Duodenal mucosa (tissue), 2 donors: ENCODE results near the gene ERO1B.
"Not testable (repeated sequence)": the region's sequence is repeated elsewhere in the genome, so short reads cannot be mapped to it uniquely, and the experiment has no call there.

Experiments
- H3K27ac ChIP-seq: one replicate; pipeline ENCODE4 v1.7.0; 2013; ENCODE audit warnings: low read depth, low read length
- H3K27me3 ChIP-seq, 2 donors: one replicate each; pipeline ENCODE4 v1.7.0; 2013; ENCODE audit warnings: low read length in 2 of 2, control low read depth in 1 of 2; ENCODE audit not compliant: insufficient read depth in 2 of 2, control insufficient read depth in 1 of 2
- H3K36me3 ChIP-seq, 2 donors: one replicate each; pipeline ENCODE4 v1.7.0; 2013; ENCODE audit warnings: low read length in 2 of 2, control low read depth in 1 of 2; ENCODE audit not compliant: insufficient read depth in 2 of 2, control insufficient read depth in 1 of 2
- H3K4me1 ChIP-seq, 2 donors: one replicate each; pipeline ENCODE4 v1.7.0; 2013; ENCODE audit warnings: low read length in 2 of 2, control low read depth in 1 of 2; ENCODE audit not compliant: insufficient read depth in 2 of 2, control insufficient read depth in 1 of 2
- H3K4me3 ChIP-seq, 2 donors: one replicate each; pipeline ENCODE4 v1.7.0; 2013; ENCODE audit warnings: low read length in 2 of 2, low read depth in 1 of 2
- H3K9ac ChIP-seq, 2 donors: one replicate each; pipeline ENCODE4 v1.7.0; 2013; ENCODE audit warnings: low read length in 2 of 2, low read depth in 1 of 2
- H3K9me3 ChIP-seq, 2 donors: one replicate each; pipeline ENCODE4 v1.7.0; 2013; ENCODE audit warnings: low read length in 2 of 2, control low read depth in 1 of 2; ENCODE audit not compliant: control insufficient read depth in 1 of 2

The ERO1B gene

GRCh38 chr1:236204039-236204438 is 77.7 kb downstream of the ERO1B start:
- Histone ChIP-seq H3K4me3 (no peak overlapping the region), H3K27ac (no peak overlapping the region), H3K9me3 (peaks cover 13 to 24% of the 10 kb centered on the region in 2 donors), H3K27me3 (no peaks in the 10 kb centered on the region), H3K36me3 (peaks cover 4 to 13% of the 10 kb centered on the region in 2 donors), H3K9ac (no peak overlapping the region), H3K4me1 (no peaks in the 10 kb centered on the region)

- H3K9ac ChIP-seq, result no peak overlapping the region
- H3K27me3 ChIP-seq, result no peaks in the 10 kb centered on the region
- H3K4me1 ChIP-seq, result no peaks in the 10 kb centered on the region
- H3K9me3 ChIP-seq, result peaks cover 13 to 28% of the 10 kb centered on the region in 2 donors
- H3K27ac ChIP-seq, result no peak overlapping the region
- peaks cover 0 to 13% of the 10 kb centered on the region in 2 donors for H3K36me3 ChIP-seq
- no peak overlapping the region for H3K4me3 ChIP-seq
These were observed 80.0 kb downstream of the ERO1B start for GRCh38 chr1:236201786-236202185.

- Histone ChIP-seq H3K9me3 (peaks cover 13 to 28% of the 10 kb centered on the region in 2 donors), H3K36me3 (peaks cover 0 to 10% of the 10 kb centered on the region in 2 donors), H3K27me3 (no peaks in the 10 kb centered on the region), H3K9ac (no peak overlapping the region), H3K27ac (no peak overlapping the region), H3K4me1 (no peaks in the 10 kb centered on the region), H3K4me3 (no peak overlapping the region)
These were observed 80.8 kb downstream of the ERO1B start for GRCh38 chr1:236200925-236201324.

GRCh38 chr1:236193184-236193583 is 88.6 kb downstream of the ERO1B start:
- Histone ChIP-seq H3K4me1 (no peaks in the 10 kb centered on the region), H3K36me3 (peaks cover 0 to 3% of the 10 kb centered on the region in 2 donors), H3K27me3 (no peaks in the 10 kb centered on the region), H3K9me3 (peaks cover 0 to 3% of the 10 kb centered on the region in 2 donors), H3K4me3 (no peak overlapping the region), H3K27ac (no peak overlapping the region), H3K9ac (no peak overlapping the region)

GRCh38 chr1:236188084-236188483 is 93.7 kb downstream of the ERO1B start:
- not testable (repeated sequence) for H3K27ac ChIP-seq, H3K4me3 ChIP-seq, H3K27me3 ChIP-seq, H3K9ac ChIP-seq, H3K9me3 ChIP-seq, H3K4me1 ChIP-seq, H3K36me3 ChIP-seq

- not testable (repeated sequence) for H3K4me3 ChIP-seq, H3K36me3 ChIP-seq, H3K4me1 ChIP-seq, H3K27me3 ChIP-seq, H3K9ac ChIP-seq, H3K9me3 ChIP-seq, H3K27ac ChIP-seq
These were observed 95.3 kb downstream of the ERO1B start for GRCh38 chr1:236186471-236186870.

- peaks cover 0 to 8% of the 10 kb centered on the region in 2 donors for H3K36me3 ChIP-seq
- H3K27me3 ChIP-seq, result no peaks in the 10 kb centered on the region
- no peak overlapping the region for H3K9ac ChIP-seq
- H3K9me3 ChIP-seq, result no peaks in the 10 kb centered on the region
- no peak overlapping the region for H3K27ac ChIP-seq
- H3K4me1 ChIP-seq, result no peaks in the 10 kb centered on the region
- no peak overlapping the region for H3K4me3 ChIP-seq
These were observed 96.1 kb downstream of the ERO1B start for GRCh38 chr1:236185687-236186086.

GRCh38 chr1:236181059-236181458 is 100.7 kb downstream of the ERO1B start:
- Histone ChIP-seq H3K9ac (no peak overlapping the region), H3K27me3 (no peaks in the 10 kb centered on the region), H3K4me1 (peaks cover 4 to 8% of the 10 kb centered on the region in 2 donors), H3K36me3 (peaks cover 3 to 15% of the 10 kb centered on the region in 2 donors), H3K9me3 (no peaks in the 10 kb centered on the region), H3K27ac (no peak overlapping the region), H3K4me3 (no peak overlapping the region)

GRCh38 chr1:236179634-236180033 is 102.1 kb downstream of the ERO1B start:
- no peak overlapping the region for H3K27ac ChIP-seq

GRCh38 chr1:236176337-236177336 is 105.1 kb downstream of the ERO1B start:
- Histone ChIP-seq H3K4me1 (peaks cover 4 to 8% of the 10 kb centered on the region in 2 donors), H3K27ac (no peak overlapping the region), H3K36me3 (peaks cover 3 to 11% of the 10 kb centered on the region in 2 donors), H3K9ac (no peak overlapping the region), H3K9me3 (no peaks in the 10 kb centered on the region), H3K27me3 (no peaks in the 10 kb centered on the region), H3K4me3 (no peak overlapping the region)

More at GRCh38 chr1:236179634-236180033, 102.1 kb downstream of the ERO1B start:
- H3K4me1 ChIP-seq, result peaks cover 4 to 8% of the 10 kb centered on the region in 2 donors
- no peaks in the 10 kb centered on the region for H3K27me3 ChIP-seq
- peaks cover 3 to 15% of the 10 kb centered on the region in 2 donors for H3K36me3 ChIP-seq
- H3K9me3 ChIP-seq, result no peaks in the 10 kb centered on the region
- H3K4me3 ChIP-seq, result no peak overlapping the region
- H3K9ac ChIP-seq, result no peak overlapping the region
